GM12801 (cell line): ENCODE results near the gene SLC9A3.

Experiments
- TF ChIP-seq, protein P1 (sequence below): IDR thresholded peaks from one replicate; pipeline ENCODE4 v1.5.1; 2011; ENCODE audit warnings: control low read depth; ENCODE audit not compliant: insufficient read length; ENCODE audit errors: extremely low read depth

The SLC9A3 gene

DNA sequence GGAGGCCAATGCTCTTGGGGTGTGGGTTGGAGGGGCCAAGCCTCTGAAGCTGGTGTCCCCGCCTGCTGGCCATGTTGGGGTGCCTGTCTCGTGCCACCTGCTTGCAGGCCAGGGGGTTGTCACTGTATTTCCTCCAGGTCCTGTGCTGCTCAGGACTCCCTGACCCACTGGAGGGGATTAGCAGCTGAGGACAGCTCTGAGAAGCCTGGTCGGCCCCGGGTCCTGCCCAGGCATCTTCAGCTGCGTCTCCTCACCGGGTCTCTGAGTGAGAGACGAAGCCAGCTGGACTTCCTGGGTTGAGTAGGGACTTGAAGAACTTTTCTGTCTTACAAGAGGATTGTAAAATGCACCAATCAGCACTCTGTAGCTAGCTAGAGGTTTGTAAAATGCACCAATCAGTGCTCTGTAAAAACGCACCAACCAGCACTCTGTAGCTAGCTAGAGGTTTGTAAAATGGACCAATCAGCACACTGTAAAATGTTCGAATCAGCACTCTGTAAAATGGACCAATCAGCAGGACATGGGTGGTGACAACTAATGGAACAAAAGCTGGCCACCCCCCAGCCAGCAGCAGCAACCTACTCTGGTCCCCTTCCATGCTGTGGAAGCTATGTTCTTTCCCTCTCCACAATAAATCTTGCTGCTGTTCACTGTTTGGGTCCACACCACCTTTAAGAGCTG lies 20.6 kb upstream of the SLC9A3 start:
- TF ChIP-seq, protein P1, sequence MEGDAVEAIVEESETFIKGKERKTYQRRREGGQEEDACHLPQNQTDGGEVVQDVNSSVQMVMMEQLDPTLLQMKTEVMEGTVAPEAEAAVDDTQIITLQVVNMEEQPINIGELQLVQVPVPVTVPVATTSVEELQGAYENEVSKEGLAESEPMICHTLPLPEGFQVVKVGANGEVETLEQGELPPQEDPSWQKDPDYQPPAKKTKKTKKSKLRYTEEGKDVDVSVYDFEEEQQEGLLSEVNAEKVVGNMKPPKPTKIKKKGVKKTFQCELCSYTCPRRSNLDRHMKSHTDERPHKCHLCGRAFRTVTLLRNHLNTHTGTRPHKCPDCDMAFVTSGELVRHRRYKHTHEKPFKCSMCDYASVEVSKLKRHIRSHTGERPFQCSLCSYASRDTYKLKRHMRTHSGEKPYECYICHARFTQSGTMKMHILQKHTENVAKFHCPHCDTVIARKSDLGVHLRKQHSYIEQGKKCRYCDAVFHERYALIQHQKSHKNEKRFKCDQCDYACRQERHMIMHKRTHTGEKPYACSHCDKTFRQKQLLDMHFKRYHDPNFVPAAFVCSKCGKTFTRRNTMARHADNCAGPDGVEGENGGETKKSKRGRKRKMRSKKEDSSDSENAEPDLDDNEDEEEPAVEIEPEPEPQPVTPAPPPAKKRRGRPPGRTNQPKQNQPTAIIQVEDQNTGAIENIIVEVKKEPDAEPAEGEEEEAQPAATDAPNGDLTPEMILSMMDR, result no peak

DNA sequence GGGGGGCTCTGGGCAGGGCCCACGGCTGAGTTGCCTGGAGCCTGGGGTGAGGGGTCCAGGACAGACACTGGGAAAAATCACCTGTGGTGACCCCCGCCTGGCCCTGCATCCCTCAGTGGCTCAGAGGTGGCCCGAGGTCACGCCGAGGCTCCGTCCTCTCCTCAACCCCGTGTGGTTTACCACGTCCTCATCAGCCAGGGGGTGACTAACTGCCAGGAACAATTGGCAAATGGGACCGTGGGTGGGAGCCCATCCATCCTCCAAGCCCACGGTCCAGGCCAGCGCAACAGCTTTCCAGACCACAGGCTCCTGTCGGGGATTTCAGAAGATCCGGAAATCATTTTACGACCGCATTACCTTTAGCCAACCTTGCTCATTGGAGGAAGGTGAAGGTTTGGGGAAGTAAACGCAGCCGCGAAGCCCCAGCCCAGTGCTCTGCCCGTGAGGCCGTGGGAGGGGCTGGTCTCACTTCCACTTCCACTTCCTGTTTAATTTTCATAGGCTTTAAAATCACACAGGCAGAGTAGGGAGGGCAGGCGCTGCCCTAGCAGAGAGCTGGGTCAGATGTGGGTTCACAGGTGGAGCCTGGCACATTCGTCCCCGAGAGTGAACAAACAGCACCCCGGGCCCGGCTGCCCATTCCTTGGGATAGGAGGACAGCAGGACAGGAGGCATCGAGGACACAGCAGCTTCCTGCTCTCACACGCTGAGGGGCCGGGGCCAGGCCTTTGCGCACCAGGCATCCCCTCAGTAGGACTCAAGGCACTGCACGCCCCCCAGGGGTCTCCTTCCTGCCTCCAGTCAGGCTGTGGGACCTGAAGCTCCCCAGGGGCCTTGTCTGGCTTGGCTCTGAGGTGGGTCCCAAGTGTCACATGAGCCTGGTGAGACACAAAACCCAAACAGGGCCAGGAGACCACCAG lies 19.8 kb upstream of the SLC9A3 start:
- TF ChIP-seq, protein P1, result no peak

DNA sequence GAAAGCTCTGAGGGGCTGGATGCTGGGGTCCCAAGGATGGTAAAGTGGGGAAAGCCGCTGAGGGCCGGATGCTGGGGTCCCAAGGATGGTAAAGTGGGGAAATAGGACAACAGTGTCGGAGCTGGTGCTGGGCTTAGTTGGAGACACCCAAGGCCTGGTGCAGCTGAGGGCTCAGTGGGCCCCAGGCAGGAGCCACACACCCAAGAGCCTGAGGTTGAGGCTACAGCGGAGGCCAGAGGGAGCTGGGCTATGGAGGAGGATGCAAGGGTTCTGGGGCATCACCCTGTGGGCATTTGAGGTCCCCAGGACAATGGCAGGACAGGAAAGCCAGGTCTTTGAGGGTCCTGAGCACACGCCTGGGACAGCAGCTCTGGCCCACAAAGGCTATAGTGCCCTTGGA lies 19.1 kb upstream of the SLC9A3 start:
- TF ChIP-seq, protein P1, result no peak

DNA sequence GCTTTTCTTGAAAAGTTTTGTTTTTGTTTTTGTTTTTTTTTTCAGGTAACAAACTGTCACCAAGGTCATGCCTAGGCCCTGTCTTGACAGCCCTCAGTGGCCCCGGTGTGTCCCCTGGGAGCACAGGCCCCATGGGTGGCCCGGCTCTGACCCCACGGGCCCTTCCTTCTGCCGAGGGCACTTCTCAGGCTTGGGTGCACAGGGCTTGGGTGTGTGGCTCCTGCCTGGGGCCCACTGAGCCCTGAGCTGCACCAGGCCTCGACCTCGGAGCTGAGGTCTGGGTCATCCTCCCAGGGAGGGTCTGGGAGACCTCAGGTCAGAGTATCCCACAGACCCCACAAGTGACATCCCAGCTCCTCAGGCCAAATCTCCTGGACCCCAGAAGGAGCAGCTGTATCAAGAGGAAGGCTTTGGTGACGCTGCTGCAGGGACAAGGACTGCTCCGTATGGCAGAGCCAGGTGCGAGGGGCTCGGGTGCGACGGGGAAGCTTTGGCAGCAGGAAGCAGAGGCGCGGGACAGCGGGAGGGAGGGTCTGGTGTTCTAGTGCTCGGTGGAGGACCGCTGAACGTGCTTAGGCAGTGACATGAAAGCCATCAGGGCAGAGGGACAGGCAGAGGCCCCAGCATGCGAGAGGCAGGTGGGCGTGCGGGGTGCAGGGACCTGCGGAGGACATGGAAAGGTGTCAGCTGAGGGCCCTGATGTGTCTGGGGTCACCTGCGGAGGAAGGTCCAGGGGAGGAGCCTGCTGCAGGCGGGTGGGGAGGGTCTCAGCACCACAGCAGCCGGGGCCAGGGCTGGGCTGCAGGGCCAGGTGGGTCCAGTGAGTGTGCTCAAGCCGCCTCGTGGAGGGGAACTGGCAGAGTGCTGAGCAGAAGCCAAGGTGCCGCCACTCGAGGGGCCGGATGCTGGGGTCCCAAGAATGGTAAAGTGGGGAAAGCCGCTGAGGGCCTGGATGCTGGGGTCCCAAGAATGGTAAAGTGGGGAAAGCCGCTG lies 18.4 kb upstream of the SLC9A3 start:
- TF ChIP-seq, protein P1, result no peak

DNA sequence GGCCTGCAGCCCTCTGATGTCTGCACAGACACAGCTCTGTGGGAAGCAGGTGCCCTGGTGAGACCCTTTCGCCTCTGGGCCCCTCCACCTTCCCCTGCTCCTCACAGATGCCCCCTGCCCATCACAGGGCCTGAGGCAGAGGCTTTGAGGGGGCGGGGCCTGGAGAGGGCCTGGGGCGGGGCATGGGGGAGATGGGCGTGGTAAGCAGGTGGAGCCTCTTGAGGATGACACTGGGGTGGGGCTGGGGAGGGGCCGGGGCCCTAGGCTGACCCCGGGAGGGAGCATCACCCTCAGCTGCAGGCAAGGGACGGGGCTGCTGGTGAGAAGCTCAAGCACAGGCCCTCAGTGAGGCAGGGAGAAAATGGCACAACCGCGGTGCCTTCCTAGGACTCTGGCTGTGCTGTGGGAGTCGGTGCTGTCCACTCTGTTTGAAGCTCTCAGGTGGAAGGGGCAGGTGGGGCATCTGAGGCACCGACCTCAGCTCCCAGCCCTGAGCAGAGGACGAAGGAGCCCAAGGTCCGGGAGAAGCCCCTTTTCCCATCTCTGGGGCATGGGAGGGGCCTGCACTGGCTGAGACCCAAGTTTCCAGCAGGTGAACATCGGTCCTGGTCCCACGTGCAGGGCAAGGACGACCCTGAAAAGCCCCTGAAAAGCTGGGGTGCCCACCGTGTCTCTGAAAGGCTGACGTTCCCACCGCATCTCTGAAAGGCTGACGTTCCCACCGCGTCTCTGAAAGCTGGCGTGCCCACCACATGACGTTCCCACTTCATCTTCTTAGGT lies 17.5 kb upstream of the SLC9A3 start:
- TF ChIP-seq, protein P1, result no peak

DNA sequence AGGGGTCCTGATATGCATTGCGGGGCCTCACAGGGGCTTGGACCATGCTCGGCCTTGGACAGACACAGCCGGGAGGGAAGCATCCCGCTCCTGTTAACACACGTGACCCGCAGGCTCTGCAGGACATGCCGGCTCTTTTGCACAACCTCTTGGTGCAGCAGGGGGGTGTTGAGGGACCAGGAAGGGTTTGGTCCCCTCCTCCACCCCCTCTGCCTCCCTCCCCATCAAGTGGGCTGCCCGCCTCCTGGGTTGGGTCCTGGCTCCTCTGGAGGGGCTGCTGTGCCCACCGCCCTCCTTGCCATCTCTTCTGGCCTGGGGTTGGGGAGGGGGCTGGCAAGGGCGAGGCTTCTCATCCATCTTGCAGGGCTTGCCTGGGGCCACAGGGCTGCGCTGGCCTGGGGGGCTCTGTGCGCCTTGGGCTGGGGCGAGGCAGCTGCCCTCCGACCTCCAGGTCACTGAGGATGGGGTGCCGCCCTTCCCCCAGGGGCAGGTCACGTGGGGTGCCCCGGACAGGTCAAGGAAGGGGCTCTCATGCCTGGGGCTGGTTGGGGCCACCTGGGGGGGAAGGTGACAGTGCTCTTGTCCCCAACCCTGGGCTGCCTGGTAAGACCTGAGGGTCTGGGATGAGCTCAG lies 16.8 kb upstream of the SLC9A3 start:
- TF ChIP-seq, protein P1, result no peak
